ENCODE data around the gene H2BK1.

H2BK1 gene

DNA sequence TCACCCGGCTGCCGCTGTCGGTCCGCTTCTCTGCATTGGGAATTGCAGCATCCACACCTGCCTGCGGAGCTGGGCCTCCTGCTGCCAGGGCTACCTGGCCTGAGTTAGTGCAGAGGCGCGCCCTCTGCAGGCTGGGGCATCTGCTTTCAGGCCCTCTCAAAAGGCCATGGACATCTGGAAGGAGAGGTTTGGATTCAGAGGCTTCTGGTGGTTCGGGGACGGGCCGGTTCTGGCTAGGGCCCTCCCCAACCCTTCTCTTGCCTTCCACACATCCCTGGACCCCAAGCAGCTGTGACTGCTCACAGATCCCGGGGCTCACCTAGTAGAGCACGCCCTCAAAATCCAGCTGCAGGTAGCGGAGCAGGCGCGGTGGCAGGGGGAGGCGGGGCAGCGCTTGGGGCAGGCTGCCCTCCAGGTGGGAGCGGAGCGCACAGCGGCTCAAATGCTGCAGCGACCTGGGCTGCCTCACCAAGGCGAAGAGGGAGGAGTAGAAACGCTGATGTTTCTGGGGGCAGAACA is 34.4 kb downstream of the H2BK1 start:
- no peak for DNase-seq

DNA sequence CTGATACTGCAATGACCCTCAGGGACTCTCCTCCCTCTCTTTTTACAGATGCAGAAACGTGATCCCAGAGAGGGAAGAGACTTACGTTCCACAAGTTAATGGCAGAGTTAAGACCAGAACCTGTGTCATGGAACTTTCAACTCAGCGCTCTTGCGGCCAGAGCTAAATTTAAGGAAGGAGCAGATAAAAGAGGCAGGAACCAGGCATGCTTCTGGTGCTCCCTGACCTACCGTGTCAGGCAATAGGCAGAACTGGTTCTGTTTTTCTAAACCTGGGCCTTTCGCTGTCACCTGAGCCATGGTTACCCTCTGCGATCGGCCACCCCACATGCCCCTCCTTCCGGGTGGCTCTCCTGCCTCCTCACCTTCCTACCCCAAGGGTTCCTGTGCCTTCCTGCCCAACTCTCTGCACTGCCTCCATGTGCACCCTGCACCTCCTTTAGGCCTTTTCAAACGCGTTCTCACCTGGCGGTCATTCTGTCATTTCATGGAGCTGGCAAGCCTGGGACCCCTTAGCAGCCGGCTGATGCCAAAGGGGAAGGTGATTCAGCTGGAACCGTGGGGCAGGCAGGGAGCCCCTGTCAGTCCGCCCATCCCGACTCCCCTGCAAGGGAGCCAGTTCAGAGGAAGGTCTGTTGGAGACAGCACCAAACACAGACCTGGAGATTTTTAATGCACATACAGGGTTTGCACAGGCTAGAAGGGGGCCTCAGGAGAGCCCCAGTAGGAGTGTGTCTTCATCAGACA is 35.1 kb downstream of the H2BK1 start:
- no peak for DNase-seq

DNA sequence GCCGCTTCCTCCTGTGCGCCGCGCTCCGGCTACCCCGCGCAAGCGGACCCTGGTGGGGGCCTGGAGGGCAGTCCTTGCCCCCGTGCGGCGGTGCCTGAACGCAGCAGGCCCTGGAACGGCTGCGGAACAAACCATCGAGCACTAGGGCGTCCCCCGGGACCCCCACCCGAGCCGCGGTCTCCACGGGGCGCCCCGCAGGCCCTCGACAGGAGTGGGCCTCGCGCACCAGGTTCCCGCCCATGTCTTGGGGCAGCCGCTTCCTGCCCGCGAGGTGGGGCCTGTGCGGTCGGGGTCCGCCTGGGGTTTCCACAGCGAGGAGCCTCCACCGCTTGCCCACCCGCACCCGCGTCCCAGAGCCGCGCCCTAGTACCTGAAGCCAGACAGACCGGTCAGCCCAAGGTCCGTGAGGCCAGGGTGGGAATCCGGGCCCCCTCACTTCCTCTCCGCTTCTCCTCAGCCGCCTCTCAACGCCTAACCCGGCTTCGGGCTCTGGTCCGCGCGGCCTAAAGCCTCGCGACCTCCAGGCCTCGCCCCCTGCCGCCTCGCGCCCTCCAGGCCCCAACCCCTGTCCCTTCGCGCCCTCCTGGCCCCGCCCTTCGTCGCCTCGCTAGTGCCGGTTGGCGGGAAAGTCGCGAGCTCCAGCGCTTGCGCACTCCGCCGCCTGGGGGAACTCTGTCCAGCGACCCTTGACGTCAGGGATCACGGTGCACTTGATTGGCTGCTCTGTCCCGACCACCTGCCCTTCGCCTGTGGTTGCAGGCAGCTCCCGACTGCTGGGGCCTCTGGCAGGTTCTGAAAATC is 35.8 kb downstream of the H2BK1 start:
- no peak for DNase-seq

DNA sequence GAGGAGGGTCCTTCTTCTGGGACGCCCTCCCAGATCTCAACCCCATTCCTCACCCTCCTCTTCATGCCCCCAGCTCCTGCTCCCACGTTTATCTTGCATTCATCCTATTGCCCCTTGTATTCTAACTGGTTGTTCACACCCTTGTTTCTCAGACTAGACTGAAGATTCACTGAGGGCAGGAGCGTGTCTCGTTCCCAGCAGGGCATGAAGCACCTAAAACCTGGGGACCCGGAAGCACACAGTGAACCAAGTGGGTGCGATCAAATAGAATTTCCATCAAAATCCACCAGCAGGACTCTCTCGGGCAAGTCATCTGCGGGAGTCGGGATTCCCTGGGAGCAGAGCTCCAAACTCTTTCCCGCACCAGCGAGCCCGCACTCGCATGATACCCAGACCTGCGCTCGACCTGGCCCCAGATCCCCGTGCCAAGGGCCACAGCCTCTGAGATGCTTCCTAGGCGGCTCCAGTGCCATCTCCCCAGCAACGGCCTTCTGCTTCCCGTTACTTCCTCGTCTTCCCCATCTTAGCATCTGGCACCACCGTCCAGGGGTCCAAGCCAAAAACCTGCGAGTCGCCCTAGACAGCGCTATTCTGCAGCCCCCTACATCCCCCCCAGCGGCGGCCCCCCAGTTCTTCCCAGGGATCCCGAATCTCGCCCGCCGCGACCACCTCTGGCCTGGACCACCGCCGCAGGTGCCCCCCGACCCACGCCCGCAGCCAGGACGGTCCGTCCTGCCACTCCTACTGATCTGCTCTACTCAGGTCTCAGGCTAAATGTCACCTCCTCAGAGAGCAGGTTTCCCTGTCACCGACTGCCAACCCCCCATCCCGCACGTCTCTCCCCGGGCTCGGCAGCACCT is 36.7 kb downstream of the H2BK1 start:
- no peak for DNase-seq

DNA sequence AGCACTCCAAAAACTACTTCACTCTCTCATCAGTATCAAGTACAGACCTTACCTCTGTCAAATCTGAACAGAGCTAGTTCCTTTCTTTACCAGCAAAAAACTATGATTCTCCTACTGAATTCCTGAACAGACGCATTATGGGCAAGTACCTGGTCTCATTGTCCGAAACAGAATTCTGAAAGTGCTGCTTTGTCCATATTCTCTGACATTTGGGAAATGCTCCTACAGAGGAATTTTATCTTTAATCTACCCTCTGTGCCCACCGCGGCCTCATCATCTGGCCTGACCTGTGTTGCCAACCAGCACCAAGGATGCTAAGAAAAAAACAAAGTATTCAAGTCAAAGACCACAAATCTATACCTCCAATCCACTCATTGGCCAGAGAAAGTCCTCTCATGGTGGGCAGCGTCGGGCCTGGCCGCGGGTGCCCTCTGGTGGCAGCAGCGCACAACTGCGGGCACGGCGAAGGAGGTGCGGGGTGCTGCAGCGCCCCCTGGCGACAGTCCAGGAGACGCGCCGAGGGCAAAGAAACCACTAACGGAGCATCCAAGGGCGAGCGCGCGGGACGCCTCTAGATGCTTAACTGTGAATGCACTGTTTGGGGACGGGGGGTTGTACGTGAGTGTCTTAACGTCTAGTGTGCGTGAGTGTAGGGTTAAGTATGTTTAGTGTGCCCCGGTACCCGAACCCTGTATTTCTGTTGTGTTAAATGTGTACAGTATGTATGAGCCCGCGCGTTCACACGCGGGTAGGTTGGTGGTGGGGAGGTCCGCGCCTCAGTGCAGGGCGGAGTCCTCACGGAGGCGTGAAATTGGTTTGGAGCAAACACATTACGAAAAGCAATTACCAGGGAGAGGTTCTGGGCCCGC is 37.8 kb downstream of the H2BK1 start:
- peak; percentile 66 for DNase-seq

DNA sequence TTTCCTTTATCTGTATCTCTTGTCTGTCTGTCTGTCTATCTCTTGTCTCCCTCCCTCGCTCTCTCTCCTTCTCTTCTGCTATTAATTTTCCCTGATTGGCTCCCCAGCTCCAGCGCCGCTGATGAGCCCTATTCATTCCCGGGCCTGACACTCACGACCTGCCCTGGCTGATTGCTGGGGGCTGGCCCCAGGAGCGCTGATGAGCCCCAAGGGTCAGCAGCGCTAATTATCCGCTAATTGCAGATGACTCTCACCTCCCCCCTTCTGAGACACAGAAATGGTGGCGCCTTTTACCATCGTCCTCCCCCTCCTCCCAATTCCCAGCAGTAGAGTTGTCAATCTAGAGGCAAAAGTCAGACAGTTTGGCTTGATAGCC is 41.5 kb downstream of the H2BK1 start:
- DNase-seq, result no peak

DNA sequence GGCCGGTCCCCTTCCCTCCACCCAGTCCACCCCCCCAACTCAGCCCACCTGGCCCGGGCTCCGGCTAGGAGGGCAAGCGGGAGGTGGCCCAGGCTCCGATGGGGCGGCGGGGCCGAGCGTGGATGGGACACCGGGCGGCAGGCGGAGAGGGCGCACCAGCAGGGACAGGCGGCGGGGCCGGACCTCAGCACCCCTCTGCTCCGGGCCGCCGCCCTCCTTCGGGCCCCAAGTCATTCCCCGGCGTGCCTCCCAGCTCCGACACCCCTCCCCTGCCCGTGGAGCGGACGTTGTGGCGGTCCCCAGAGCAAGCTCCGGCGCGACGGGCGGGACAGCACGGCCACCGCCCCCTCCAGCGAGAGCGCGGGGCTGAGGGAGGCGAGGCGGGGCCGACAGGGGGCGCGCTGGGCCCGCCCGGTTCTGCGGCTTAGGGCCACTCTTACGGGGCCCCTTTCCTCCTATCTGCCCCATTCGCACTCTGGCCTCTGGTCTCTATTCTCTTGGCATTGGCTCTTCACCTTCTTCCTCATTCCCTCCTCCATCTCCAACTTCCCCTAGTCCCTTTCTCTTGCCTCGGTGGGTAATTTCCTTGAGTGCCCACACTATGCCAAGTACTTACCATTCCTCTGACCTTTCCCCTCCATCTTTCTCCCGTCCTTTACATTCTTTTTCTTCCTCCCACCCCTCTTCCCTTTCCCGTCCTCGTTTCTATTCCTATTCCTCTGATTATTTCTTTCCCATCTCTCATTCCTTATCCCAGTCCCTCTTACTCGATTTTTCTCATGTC is 42.1 kb downstream of the H2BK1 start:
- DNase-seq, result peak; percentile 33

DNA sequence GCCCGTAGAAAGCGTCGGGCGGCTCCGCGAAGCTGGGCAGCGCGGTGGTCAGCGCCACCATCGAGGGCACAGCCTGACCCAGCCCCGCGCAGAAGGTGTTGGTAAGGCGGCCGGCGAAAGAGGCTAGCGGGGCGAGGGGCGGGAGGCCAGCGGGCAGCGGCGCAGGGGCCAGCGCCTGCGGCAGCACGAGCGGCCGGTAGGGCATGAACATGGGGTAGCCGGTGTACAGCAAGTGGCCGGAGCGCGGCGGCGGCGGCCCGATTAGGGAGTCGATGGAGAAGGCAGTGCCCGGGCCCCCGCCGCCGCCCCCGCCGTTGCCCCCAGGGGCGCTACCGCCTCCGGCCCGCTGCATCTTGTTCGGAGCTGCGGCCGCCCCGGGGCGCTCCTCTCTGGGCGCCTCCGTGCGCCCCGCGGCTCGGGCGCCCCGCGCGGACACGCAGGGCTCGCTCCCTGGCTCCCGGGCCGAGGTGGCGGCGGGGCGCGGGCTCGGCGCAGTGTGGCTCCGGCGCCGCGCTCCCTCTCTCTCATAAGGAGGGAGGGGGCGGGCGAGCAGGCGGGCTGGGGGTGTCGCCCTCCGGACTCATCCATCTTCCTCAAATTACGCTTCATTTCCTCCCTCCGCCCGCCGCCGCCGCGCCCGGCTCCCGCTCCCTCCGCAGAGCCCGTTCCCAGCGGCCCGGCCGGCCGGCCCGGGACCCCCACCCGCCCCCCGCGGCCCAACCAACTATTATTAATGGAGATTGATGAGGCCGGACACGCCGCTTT is 42.9 kb downstream of the H2BK1 start, which contains the start of gene GBX1:
Gene GBX1 (minus strand): TSS at position 498 of the 765 bp plus-strand sequence. CDS start 146 bp downstream, at position 352.
- DNase-seq, result no peak

DNA sequence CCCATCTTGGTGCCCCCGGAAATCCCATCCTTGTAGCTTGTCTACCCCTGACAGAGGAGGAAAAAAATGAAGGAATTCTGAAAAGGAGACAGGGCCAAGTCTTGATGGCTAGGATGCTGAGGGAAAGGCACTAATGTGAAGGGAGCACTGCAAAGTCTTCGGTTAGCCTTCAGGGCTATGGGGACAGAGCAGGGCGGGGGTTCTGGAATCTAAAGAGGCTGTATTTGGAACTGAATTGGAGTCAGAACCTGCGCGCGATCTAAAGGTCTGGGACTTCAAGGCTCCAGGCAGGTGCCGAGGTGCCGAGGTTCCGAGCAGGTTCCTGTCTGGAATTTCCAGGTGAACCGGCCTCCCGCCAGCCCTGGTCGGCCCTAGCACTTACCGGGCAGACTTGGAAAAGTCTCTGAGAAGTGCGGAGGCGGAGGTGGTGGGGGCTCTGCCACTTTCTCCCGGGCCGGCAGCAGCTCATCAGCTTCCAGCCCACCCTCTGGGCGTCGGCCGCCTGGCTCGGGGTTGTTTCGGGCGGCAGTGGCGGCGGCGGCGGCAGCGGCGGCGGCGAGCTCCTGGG is 43.6 kb downstream of the H2BK1 start:
- DNase-seq, result no peak

DNA sequence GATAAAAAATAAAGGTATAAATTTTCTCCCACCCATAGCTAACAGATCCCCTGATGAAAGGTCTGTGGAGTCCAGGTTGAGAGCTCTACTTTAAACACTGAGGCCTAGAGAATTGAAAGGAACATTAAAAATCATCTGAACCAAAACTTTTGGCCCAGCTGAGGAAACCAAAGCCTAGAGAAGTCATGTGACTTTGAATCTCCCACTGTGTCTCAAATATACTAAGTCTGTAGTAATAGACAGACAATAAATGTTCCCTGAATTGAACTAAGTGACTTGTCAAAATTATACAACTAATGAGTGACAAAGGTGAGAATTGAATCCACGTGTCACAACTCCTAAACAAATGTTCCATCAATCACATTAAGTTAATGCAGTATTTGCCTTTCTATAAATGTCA is 48.5 kb downstream of the H2BK1 start:
- no peak for DNase-seq

All from activated T-cell treated with anti-CD3 and anti-CD28 coated beads for 4 hours (primary cell).